ENCODE measurements around the gene PYCR2. TPM values are rescaled to one million over a fixed set of nuclear protein-coding genes. Genes with fewer than 3 reads are reported as not detected.

The PYCR2 gene
- total RNA-seq, 1 experiment from 2014 or later, result 57.7 TPM

DNA sequence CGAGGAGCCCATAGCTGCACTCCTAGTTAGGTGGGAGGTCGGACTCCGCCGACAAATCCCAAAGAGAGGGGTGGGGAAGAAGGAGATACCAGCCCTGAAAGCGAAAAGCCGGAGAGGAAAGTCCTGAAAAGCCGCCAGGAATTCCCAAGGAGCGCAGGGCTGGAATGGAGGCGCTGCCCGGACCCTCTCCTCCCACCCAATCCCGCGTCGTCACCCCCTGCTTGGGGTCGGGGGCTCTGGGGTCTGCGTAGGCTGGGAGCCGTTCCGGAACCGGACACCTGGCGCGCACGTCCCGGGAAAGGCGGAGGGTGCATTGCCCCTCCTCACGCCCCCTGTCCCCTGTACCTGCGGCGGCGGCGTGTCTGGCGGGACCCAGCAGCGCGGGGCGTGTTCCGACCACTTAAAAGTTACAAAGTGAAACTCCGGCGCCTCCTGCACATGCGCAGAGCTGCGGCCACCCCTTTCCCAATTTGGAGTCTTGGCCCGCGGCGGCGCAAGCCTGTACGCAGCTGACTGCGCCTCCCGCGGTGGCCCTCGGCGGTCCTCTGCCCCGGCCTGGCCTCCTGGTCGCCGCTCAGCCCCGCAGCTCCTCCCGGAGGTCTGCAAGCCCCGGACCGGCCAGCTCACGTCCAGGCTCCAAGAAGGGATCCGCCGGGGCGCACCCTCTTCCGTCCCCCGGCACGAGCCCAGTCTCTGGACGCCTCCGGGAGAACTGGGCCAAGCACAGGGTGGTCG, 41.9 kb downstream of the PYCR2 start, which contains the start of gene TMEM63A:
Gene TMEM63A (minus strand): TSS at position 422 of the 735 bp plus-strand sequence. CDS start 4,800 bp downstream, outside the sequence.
- intact Hi-C loops (cut with micrococcal nuclease), result loop anchor here (1.0 to 5.0 kb wide), 4 partner anchors 16 to 105 kb away; partner anchors contain the start of gene SRP9
- peaks cover 63% of the 10 kb centered on the region for H3K4me1 ChIP-seq (ENCODE audit: insufficient read depth, low read length)
- peak within 1 kb of the TSS; percentile 77 for H2AFZ ChIP-seq (ENCODE audit: low read length)
- DNase-seq (peak; percentile 95), ATAC-seq (peak; percentile 60)
- H3K4me3 ChIP-seq (ENCODE audit: low read length), result peak within 1 kb of the TSS; percentile 96
- peak within 1 kb of the TSS; percentile 93 for H3K4me2 ChIP-seq (ENCODE audit: low read length)
- POLR2A ChIA-PET (ENCODE audit: unreplicated experiment), result interaction anchor here (0.6 to 1.8 kb wide), 8 partner anchors 9 to 222 kb away, joined by 3 to 14 read pairs (median 6); partner anchors contain the start of gene PYCR2
- CTCF ChIA-PET, result interaction anchor here (0.6 to 1.6 kb wide), 4 partner anchors 11 to 652 kb away, joined by 3 to 9 read pairs (median 5); no protein-coding TSS in a partner anchor
- TSS peak; percentile 38 for BruUV-seq (replicated peaks)
- peaks cover 9% of the 10 kb centered on the region for H3K36me3 ChIP-seq (ENCODE audit: low read depth, low read length)
- H3K9ac ChIP-seq (ENCODE audit: low read length), result peak within 1 kb of the TSS; percentile 97
- H3K9me3 ChIP-seq (ENCODE audit: low read length), result no peaks in the 10 kb centered on the region
- peaks cover 59% of the 10 kb centered on the region for H3K79me2 ChIP-seq (ENCODE audit: low read length)
- no peaks in the 10 kb centered on the region for H3K27me3 ChIP-seq (ENCODE audit: low read length)
- peaks cover 4% of the 10 kb centered on the region for H3F3A ChIP-seq (ENCODE audit: low read length, unreplicated experiment)
- peak within 1 kb of the TSS; percentile 98 for H3K27ac ChIP-seq (ENCODE audit: low read length)
- TF ChIP-seq EZH2phosphoT487 (IDR thresholded peaks at IDR 0.05; ENCODE audit: borderline replicate concordance, low read length) (no peak), CTCF (conservative IDR thresholded peaks at IDR 0.05; ENCODE audit: low read depth, low read length) (peak; percentile 46)
- no peaks in the 10 kb centered on the region for H3K9me2 ChIP-seq (replicated peaks; ENCODE audit: low read length)
- peaks cover 20% of the 10 kb centered on the region; the same call in 1 of the 2 replicates for H4K20me1 ChIP-seq (ENCODE audit: low read length)

- H3K4me2 ChIP-seq (ENCODE audit: low read length), result peak overlapping the region; percentile 93
- TF ChIP-seq EZH2phosphoT487 (IDR thresholded peaks at IDR 0.05; ENCODE audit: borderline replicate concordance, low read length) (no peak), CTCF (conservative IDR thresholded peaks at IDR 0.05; ENCODE audit: low read depth, low read length) (no peak), EZH2 (IDR thresholded peaks at IDR 0.05; ENCODE audit: low read length, unreplicated experiment) (no peak)
- ATAC-seq (peak; percentile 54), DNase-seq (peak; percentile 91)
- peak overlapping the region; percentile 71 for H2AFZ ChIP-seq (ENCODE audit: low read length)
- H4K20me1 ChIP-seq (ENCODE audit: low read length), result peaks cover 23% of the 10 kb centered on the region; the same call in 1 of the 2 replicates
- CTCF ChIA-PET, result interaction anchor here (0.8 to 1.6 kb wide), 3 partner anchors 9 to 106 kb away, joined by 3 to 9 read pairs (median 5); no protein-coding TSS in a partner anchor
- peaks cover 67% of the 10 kb centered on the region for H3K79me2 ChIP-seq (ENCODE audit: low read length)
- H3K36me3 ChIP-seq (ENCODE audit: low read depth, low read length), result peaks cover 13% of the 10 kb centered on the region
- POLR2A ChIA-PET (ENCODE audit: unreplicated experiment), result interaction anchor here (0.6 to 1.2 kb wide), 8 partner anchors 10 to 421 kb away, joined by 3 to 16 read pairs (median 4); no protein-coding TSS in a partner anchor
- H3K9ac ChIP-seq (ENCODE audit: low read length), result peak overlapping the region; percentile 97
- BruUV-seq (replicated peaks), result TSS peak; percentile 41
- H3K27me3 ChIP-seq (ENCODE audit: low read length), result no peaks in the 10 kb centered on the region
- H3K9me2 ChIP-seq (replicated peaks; ENCODE audit: low read length), result no peaks in the 10 kb centered on the region
- H3K4me1 ChIP-seq (ENCODE audit: insufficient read depth, low read length), result peaks cover 63% of the 10 kb centered on the region
- intact Hi-C loops (cut with micrococcal nuclease), result loop anchor here (1.0 to 5.0 kb wide), 3 partner anchors 15 to 104 kb away; partner anchors contain the start of gene SRP9
- peak overlapping the region; percentile 98 for H3K27ac ChIP-seq (ENCODE audit: low read length)
- peak overlapping the region; percentile 96 for H3K4me3 ChIP-seq (ENCODE audit: low read length)
- H3F3A ChIP-seq (ENCODE audit: low read length, unreplicated experiment), result peaks cover 4% of the 10 kb centered on the region
- no peaks in the 10 kb centered on the region for H3K9me3 ChIP-seq (ENCODE audit: low read length)
These were observed 42.7 kb downstream of the PYCR2 start for GRCh38 chr1:225881081-225881958.

Data from PC-3 (cell line).